Kidney (tissue), 14 donors: ENCODE results near the gene SUSD4. TPM values are rescaled to one million over a fixed set of nuclear protein-coding genes. Genes with fewer than 3 reads are reported as not detected.

ENCODE experiments used
- DNase-seq, 5 donors: peaks; one replicate each; pipeline ENCODE4 v3.0.0-alpha.2; 2013 to 2020
- FAIRE-seq: peaks from 2 replicates; lab custom pipeline; 2012; peaks lifted over from hg19 to GRCh38; lab: Jason Lieb, UNC
- H3K27ac ChIP-seq, 2 donors: one replicate each; pipeline ENCODE4 v1.7.0; 2013; ENCODE audit warnings: low read depth in 2 of 2, low read length in 2 of 2, inconsistent platforms in 1 of 2
- H3K27me3 ChIP-seq: one replicate; pipeline ENCODE4 v1.7.1; 2013; ENCODE audit warnings: low read length, inconsistent platforms; ENCODE audit not compliant: control insufficient read depth, insufficient read depth
- H3K36me3 ChIP-seq, 3 donors: one replicate each; pipeline versions ENCODE4 v1.7.0 to v1.7.1; 2013; ENCODE audit warnings: low read length in 3 of 3, control low read depth in 1 of 3, inconsistent platforms in 1 of 3; ENCODE audit not compliant: insufficient read depth in 3 of 3, control insufficient read depth in 2 of 3
- H3K4me1 ChIP-seq, 3 donors: one replicate each; pipeline versions ENCODE4 v1.7.0 to v1.7.1; 2013; ENCODE audit warnings: low read length in 3 of 3, inconsistent platforms in 1 of 3, low read depth in 1 of 3; ENCODE audit not compliant: control insufficient read depth in 2 of 3, insufficient read depth in 2 of 3
- H3K4me3 ChIP-seq, 3 donors: one replicate each; pipeline versions ENCODE4 v1.7.0 to v1.8.1; 2013; ENCODE audit warnings: low read length in 3 of 3, control low read depth in 1 of 3, inconsistent platforms in 1 of 3
- H3K9ac ChIP-seq, 3 donors: one replicate each; pipeline versions ENCODE4 v1.7.0 to v1.7.1; 2013; ENCODE audit warnings: low read length in 3 of 3, control low read depth in 1 of 3, inconsistent platforms in 1 of 3
- H3K9me3 ChIP-seq, 3 donors: one replicate each; pipeline versions ENCODE4 v1.7.0 to v1.7.1; 2013; ENCODE audit warnings: low read length in 3 of 3, control low read depth in 1 of 3, inconsistent platforms in 1 of 3; ENCODE audit not compliant: control insufficient read depth in 2 of 3, insufficient read depth in 1 of 3
- intact Hi-C: fragments of 100-400 bp; cut with DNase I; formaldehyde crosslinking; loops from one replicate; pipeline ENCODE4 v1.11.1; 2022
- polyA plus RNA-seq: library from polyadenylated mRNA; stranded (reverse); fragments of 350-450 nt; fragmentation: Illumina TruSeq; extraction: RNeasy Lipid Tissue Mini Kit (QIAGEN cat#74804); gene quantifications from one replicate; pipeline ENCODE4 v1.2.3, GENCODE V29; 2014; ENCODE audit warnings: low read depth, low replicate concordance; ENCODE audit not compliant: insufficient read depth
- total RNA-seq: library from RNA; stranded (reverse); fragmentation: NEBNext Ultra II Directional; extraction: Animal tissue kit (Norgen Biotek cat#: 25700); gene quantifications from one replicate; pipeline ENCODE4 v1.2.1, GENCODE V29; 2021
- TF ChIP-seq, protein P1 (sequence below): IDR thresholded peaks from 3 replicates; pipeline ENCODE4 v1.5.1; 2012; ENCODE audit warnings: mild to moderate bottlenecking, moderate library complexity, borderline replicate concordance; ENCODE audit not compliant: insufficient read depth; ENCODE audit errors: extremely low read depth
- donor health status: control.
- donor health status: control.
- donor health status: control.
- donor health status: control.
- donor health status: control.
- donor health status: DM: yes; HTN: yes; CAD: no.
- donor health status: Normal renal cell carcinoma (clear cell type).

The SUSD4 gene
- total and polyA plus RNA-seq, 2 donors from 2014 or later = 14.0 to 23.7 TPM

DNA sequence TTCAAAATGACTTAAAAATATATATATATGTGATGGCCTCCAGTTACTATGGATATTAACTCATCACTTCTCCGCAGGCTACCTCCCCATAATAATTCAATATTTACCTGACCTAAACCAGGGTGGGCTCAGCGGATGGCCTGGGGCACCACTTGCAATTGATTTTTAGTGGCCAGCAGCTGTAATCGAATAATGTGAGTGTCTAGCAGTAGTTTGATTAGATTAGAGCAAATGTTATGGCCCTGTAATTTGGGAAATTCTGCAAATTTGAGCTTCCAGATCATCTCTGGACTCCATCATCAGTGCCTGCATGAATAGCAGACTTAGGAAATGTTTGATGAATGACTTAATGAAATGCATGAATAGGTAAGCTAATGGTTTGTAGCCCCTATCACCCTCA, 14.7 kb downstream of the SUSD4 start:
- intact Hi-C loops = no loop called here
- TF ChIP-seq, protein P1, sequence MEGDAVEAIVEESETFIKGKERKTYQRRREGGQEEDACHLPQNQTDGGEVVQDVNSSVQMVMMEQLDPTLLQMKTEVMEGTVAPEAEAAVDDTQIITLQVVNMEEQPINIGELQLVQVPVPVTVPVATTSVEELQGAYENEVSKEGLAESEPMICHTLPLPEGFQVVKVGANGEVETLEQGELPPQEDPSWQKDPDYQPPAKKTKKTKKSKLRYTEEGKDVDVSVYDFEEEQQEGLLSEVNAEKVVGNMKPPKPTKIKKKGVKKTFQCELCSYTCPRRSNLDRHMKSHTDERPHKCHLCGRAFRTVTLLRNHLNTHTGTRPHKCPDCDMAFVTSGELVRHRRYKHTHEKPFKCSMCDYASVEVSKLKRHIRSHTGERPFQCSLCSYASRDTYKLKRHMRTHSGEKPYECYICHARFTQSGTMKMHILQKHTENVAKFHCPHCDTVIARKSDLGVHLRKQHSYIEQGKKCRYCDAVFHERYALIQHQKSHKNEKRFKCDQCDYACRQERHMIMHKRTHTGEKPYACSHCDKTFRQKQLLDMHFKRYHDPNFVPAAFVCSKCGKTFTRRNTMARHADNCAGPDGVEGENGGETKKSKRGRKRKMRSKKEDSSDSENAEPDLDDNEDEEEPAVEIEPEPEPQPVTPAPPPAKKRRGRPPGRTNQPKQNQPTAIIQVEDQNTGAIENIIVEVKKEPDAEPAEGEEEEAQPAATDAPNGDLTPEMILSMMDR = no peak

DNA sequence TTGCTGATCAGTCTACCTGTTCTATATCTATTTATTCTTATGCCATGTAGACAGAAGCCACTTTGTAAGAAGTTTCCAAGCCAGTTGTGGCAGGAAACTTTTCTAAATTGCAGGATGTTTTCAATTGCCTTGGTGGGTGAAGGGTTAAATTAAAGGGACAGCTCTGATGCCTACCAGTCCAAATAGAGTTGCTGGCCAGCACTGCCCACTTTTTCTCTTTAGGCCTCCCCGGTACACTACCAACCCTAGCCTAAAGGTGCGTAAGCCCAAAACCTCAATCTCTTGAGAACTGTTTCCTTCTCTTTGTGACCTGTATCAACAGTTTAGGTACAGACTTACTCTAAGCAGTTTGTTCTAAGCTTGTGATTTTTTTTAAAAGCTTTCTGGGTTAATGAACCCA, 15.5 kb downstream of the SUSD4 start:
- intact Hi-C loops = no loop called here
- Histone ChIP-seq H3K27ac (no peak overlapping the region), H3K9ac (no peak overlapping the region), H3K9me3 (no peaks in the 10 kb centered on the region), H3K27me3 (no peaks in the 10 kb centered on the region), H3K4me1 (no peaks in the 10 kb centered on the region), H3K4me3 (no peak overlapping the region), H3K36me3 (no peaks in the 10 kb centered on the region)
- TF ChIP-seq, protein P1 = no peak
- FAIRE-seq (no peak), DNase-seq (no peak)

More for the DNA sequence above, 14.7 kb downstream of the SUSD4 start:
- Histone ChIP-seq H3K27ac (no peak overlapping the region), H3K4me3 (no peak overlapping the region), H3K9ac (no peak overlapping the region), H3K4me1 (no peaks in the 10 kb centered on the region), H3K9me3 (no peaks in the 10 kb centered on the region), H3K36me3 (no peaks in the 10 kb centered on the region), H3K27me3 (no peaks in the 10 kb centered on the region)
- DNase-seq (no peak), FAIRE-seq (no peak)

DNA sequence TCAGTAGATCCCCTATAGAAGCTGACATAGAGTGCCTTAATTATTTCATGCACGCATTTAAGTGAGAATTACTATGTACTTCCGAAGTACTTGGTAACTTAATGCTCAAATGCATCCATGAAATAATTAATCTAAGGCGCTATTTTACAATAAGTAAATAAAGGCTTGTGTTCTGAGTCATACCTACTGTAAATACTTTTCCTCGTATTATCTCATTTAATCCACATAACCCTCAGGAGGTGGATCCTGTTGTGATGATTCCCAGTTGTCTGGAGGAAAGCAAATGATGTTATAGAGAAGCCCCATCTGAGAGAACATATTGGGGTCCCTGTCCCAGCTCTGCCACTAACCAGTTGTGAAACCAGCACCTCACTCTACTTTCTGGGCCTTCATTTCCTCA, 16.4 kb downstream of the SUSD4 start:
- no peaks in the 10 kb centered on the region for H3K36me3 ChIP-seq
- intact Hi-C loops = no loop called here
- H3K9ac ChIP-seq = no peak overlapping the region
- no peaks in the 10 kb centered on the region for H3K27me3 ChIP-seq
- FAIRE-seq (no peak), DNase-seq (no peak)
- H3K27ac ChIP-seq = no peak overlapping the region
- no peak overlapping the region for H3K4me3 ChIP-seq
- no peaks in the 10 kb centered on the region for H3K9me3 ChIP-seq
- H3K4me1 ChIP-seq = no peaks in the 10 kb centered on the region
- TF ChIP-seq, protein P1 = no peak

DNA sequence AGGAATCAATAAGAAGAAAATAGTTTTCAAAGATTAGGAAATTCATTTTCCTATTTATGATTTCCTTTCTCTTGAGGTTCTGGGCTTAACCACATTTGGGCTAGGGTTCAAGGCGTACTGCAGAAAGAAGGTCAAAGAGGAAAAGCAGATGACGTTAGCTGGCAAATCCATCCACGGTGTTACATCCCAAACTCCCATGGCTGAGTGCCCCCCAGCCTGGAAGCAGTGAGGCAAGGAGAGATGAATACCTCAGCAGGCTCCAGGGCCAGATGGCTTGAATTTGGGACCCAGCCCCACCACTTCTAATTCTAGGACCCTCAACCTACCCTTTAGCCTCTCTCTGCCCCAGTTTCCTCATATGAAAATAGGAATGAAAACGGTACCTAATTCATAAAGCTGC, 17.7 kb downstream of the SUSD4 start:
- FAIRE-seq (no peak), DNase-seq (no peak)
- H3K27me3 ChIP-seq = no peaks in the 10 kb centered on the region
- H3K9me3 ChIP-seq = no peaks in the 10 kb centered on the region
- H3K9ac ChIP-seq = no peak overlapping the region
- H3K36me3 ChIP-seq = no peaks in the 10 kb centered on the region
- no peak overlapping the region for H3K4me3 ChIP-seq
- no peaks in the 10 kb centered on the region for H3K4me1 ChIP-seq
- intact Hi-C loops = no loop called here
- H3K27ac ChIP-seq = no peak overlapping the region
- TF ChIP-seq, protein P1 = no peak
